ENCODE measurements around the gene KCNJ8.

GRCh38 chr12:21806255-21806654 is 31.7 kb upstream of the KCNJ8 start:
- TF ChIP-seq CTCF (IDR thresholded peaks at IDR 0.05; ENCODE audit: low read depth, low read length, missing input control) (no peak), TAF1 (conservative IDR thresholded peaks at IDR 0.05) (no peak), SP1 (IDR thresholded peaks at IDR 0.05) (no peak), GABPA (IDR thresholded peaks at IDR 0.05 in 1 of 2, conservative IDR thresholded peaks at IDR 0.05 in 1 of 2) (no peak), ATF3 (IDR thresholded peaks at IDR 0.05) (no peak), FOXA1 (IDR thresholded peaks at IDR 0.05) (no peak), RXRA (IDR thresholded peaks at IDR 0.05) (no peak), YY1 (IDR thresholded peaks at IDR 0.05) (no peak), RAD21 (IDR thresholded peaks at IDR 0.05) (no peak), HNF4G (IDR thresholded peaks at IDR 0.05) (no peak), MAX (IDR thresholded peaks at IDR 0.05) (no peak), REST (IDR thresholded peaks at IDR 0.05) (no peak), NR2F2 (IDR thresholded peaks at IDR 0.05) (no peak)
